Transverse colon (tissue), 4 donors: ENCODE measurements around the gene RAG2. TPM values are rescaled to one million over a fixed set of nuclear protein-coding genes. Genes with fewer than 3 reads are reported as not detected.

ENCODE experiments used
- DNase-seq: peaks from one replicate; pipeline ENCODE4 v3.0.0-alpha.2; 2019
- H3K27ac ChIP-seq, 4 donors: fragments of 200-600 bp; sonication (generic); 2 replicates each; pipeline ENCODE4 v1.5.1; 2016 to 2018; ENCODE audit warnings: inconsistent platforms in 4 of 4
- H3K27me3 ChIP-seq: fragments of 200-600 bp; sonication (generic); 2 replicates; pipeline ENCODE4 v1.5.1; 2017; ENCODE audit warnings: inconsistent platforms
- H3K36me3 ChIP-seq, 4 donors: fragments of 200-600 bp; sonication (generic); 2 replicates each; pipeline ENCODE4 v1.5.1; 2017 to 2019; ENCODE audit warnings: inconsistent platforms in 4 of 4
- H3K4me1 ChIP-seq, 4 donors: fragments of 200-600 bp; sonication (generic); 2 replicates each; pipeline ENCODE4 v1.5.1; 2017 to 2020; ENCODE audit warnings: inconsistent platforms in 4 of 4
- H3K4me3 ChIP-seq, 4 donors: fragments of 200-600 bp; sonication (generic); 1 replicate in 1 of 4; 2 replicates in 3 of 4; pipeline versions ENCODE4 v1.5.1 to v1.6.1; 2017 to 2019; ENCODE audit warnings: inconsistent platforms in 4 of 4
- H3K9me3 ChIP-seq, 2 donors: fragments of 200-600 bp; sonication (generic); 2 replicates each; pipeline ENCODE4 v1.5.1; 2017 to 2019; ENCODE audit warnings: inconsistent platforms in 2 of 2
- CTCF ChIP-seq, 5 experiments: fragments of 200-600 bp in 3 of 5; fragments of 450-650 bp in 2 of 5; sonication (generic) in 3 of 5; IDR thresholded peaks; 1 replicate in 2 of 5; 2 replicates in 3 of 5; pipeline ENCODE4 v1.5.1; 2016 to 2017; ENCODE audit warnings: antibody characterized with exemption in 5 of 5, inconsistent platforms in 3 of 5, mild to moderate bottlenecking in 2 of 5, moderate library complexity in 1 of 5
- EP300 ChIP-seq: sonication (generic); formaldehyde crosslinking; IDR thresholded peaks from one replicate; pipeline ENCODE4 v1.6.1; 2017; ENCODE audit warnings: antibody characterized with exemption, low read depth
- POLR2A ChIP-seq: fragments of 450-650 bp; IDR thresholded peaks from one replicate; pipeline ENCODE4 v1.6.1; 2016; ENCODE audit warnings: antibody characterized with exemption, mild to moderate bottlenecking, moderate library complexity
- POLR2AphosphoS5 ChIP-seq, 3 donors: sonication (generic); formaldehyde crosslinking; IDR thresholded peaks; one replicate each; pipeline ENCODE4 v1.6.1; 2016; ENCODE audit warnings: antibody characterized with exemption in 3 of 3
- WGBS, 2 donors: methylation state at CpG; one replicate each; pipeline ENCODE4 v1.1.5; 2018; ENCODE audit warnings: low coverage in 1 of 2; 5-methylcytosine and 5-hydroxymethylcytosine counted together
- in situ Hi-C, 4 donors: fragments of 200-750 bp; cut with MboI; loops; one replicate each; pipeline versions ENCODE4 v1.15.0 to v1.15.1; 2017; ENCODE audit warnings: low sequenced_read_pairs in 3 of 4, low pct_ligation_motif_present in 1 of 4, low pct_unique_long_range_greater_than_20kb in 1 of 4
- intact Hi-C: fragments of 100-400 bp; cut with DNase I; formaldehyde crosslinking; loops from one replicate; pipeline ENCODE4 v1.15.1; 2023; ENCODE audit warnings: low total_unique reads
- total RNA-seq, 4 donors: library from RNA; depleted of rRNA; stranded (reverse); fragments of >200 nt; gene quantifications; one replicate each; pipeline ENCODE4 v1.1.0, GENCODE V29; 2016

RAG2 gene
- total RNA-seq, 4 donors from 2014 or later, result not detected

- no peaks in the 10 kb centered on the region for H3K27me3 ChIP-seq
- intact Hi-C loops (no loop called here), in situ Hi-C loops (no loop called here)
- no peaks in the 10 kb centered on the region for H3K36me3 ChIP-seq
- no peak overlapping the region for H3K4me3 ChIP-seq
- no peak for DNase-seq
- no peaks in the 10 kb centered on the region for H3K9me3 ChIP-seq
- TF ChIP-seq CTCF (IDR thresholded peaks at IDR 0.05) (no peak), POLR2AphosphoS5 (IDR thresholded peaks at IDR 0.05) (no peak), EP300 (no peak), POLR2A (no peak)
- peaks cover 0 to 15% (median 0%) of the 10 kb centered on the region in 4 donors for H3K4me1 ChIP-seq
- WGBS, 2 donors, result 83 to 86% methylated on average over 6 of the region's 6 CpGs
- H3K27ac ChIP-seq, result no peak overlapping the region
Observed at GRCh38 chr11:36617543-36618362, 19.7 kb upstream of the RAG2 start.

GRCh38 chr11:36615826-36616225 is 17.8 kb upstream of the RAG2 start:
- WGBS, 2 donors, result 77 to 82% methylated on average over 3 of the region's 3 CpGs
- intact Hi-C loops, result no loop called here
- Histone ChIP-seq H3K4me1 (peaks cover 0 to 15% (median 0%) of the 10 kb centered on the region in 4 donors), H3K4me3 (no peak overlapping the region), H3K27ac (no peak overlapping the region), H3K27me3 (no peaks in the 10 kb centered on the region), H3K9me3 (no peaks in the 10 kb centered on the region), H3K36me3 (no peaks in the 10 kb centered on the region)
- no peak for TF ChIP-seq CTCF (IDR thresholded peaks at IDR 0.05)
- no peak for TF ChIP-seq POLR2A
- no peak for TF ChIP-seq POLR2AphosphoS5 (IDR thresholded peaks at IDR 0.05)
- no peak for TF ChIP-seq EP300
- no peak for DNase-seq
- in situ Hi-C loops, result no loop called here

- H3K27ac ChIP-seq, result no peak overlapping the region
- no peaks in the 10 kb centered on the region for H3K9me3 ChIP-seq
- intact Hi-C loops (no loop called here), in situ Hi-C loops (no loop called here)
- no peaks in the 10 kb centered on the region for H3K27me3 ChIP-seq
- no peaks in the 10 kb centered on the region for H3K36me3 ChIP-seq
- no peak for TF ChIP-seq EP300
- TF ChIP-seq POLR2A, result no peak
- no peak for TF ChIP-seq POLR2AphosphoS5 (IDR thresholded peaks at IDR 0.05)
- TF ChIP-seq CTCF (IDR thresholded peaks at IDR 0.05), result no peak
- no peaks in the 10 kb centered on the region for H3K4me1 ChIP-seq
- 50 to 56% methylated on average over 2 of the region's 2 CpGs for WGBS, 2 donors
- H3K4me3 ChIP-seq, result no peak overlapping the region
- no peak for DNase-seq
Observed at GRCh38 chr11:36609383-36609782, 11.3 kb upstream of the RAG2 start.

- intact Hi-C loops, result no loop called here
- Histone ChIP-seq H3K36me3 (no peaks in the 10 kb centered on the region), H3K4me1 (no peaks in the 10 kb centered on the region), H3K4me3 (no peak overlapping the region), H3K27ac (no peak overlapping the region), H3K9me3 (no peaks in the 10 kb centered on the region), H3K27me3 (no peaks in the 10 kb centered on the region)
- 79 to 100% methylated on average over 1 of the region's 1 CpG for WGBS, 2 donors
- no peak for TF ChIP-seq POLR2AphosphoS5 (IDR thresholded peaks at IDR 0.05)
- TF ChIP-seq POLR2A, result no peak
- no peak for TF ChIP-seq EP300
- no peak for TF ChIP-seq CTCF (IDR thresholded peaks at IDR 0.05)
- no peak for DNase-seq
- in situ Hi-C loops, result no loop called here
Observed at GRCh38 chr11:36608491-36609199, 10.6 kb upstream of the RAG2 start.
